GM19240 (cell line): ENCODE results near the gene CHTOP.
A peak's percentile ranks its signal among the peaks of the same experiment; 100 is the strongest.
"Not testable (repeated sequence)": the region's sequence is repeated elsewhere in the genome, so short reads cannot be mapped to it uniquely, and the experiment has no call there.

ENCODE experiments used
- DNase-seq: peaks from one replicate; pipeline ENCODE4 v3.0.0; 2011; ENCODE audit warnings: low spot score; ENCODE audit not compliant: insufficient read length

Gene CHTOP

GRCh38 chr1:153633754-153634665, at the start of gene CHTOP:
TSS of gene CHTOP (plus strand) at chr1:153634066. CDS start at chr1:153636589, 2,523 bp downstream.
- DNase-seq, result peak; percentile 95

GRCh38 chr1:153585006-153585405, 48.9 kb upstream of the CHTOP start:
- no peak for DNase-seq

- DNase-seq, result no peak
Measured at GRCh38 chr1:153586347-153586746, 47.5 kb upstream of the CHTOP start.

- no peak for DNase-seq
Measured at GRCh38 chr1:153587314-153587713, 46.6 kb upstream of the CHTOP start.

GRCh38 chr1:153588033-153588432, 45.8 kb upstream of the CHTOP start:
- not testable (repeated sequence) for DNase-seq

GRCh38 chr1:153588482-153588881, 45.4 kb upstream of the CHTOP start:
- DNase-seq, result no peak

GRCh38 chr1:153592748-153593147, 41.1 kb upstream of the CHTOP start:
- DNase-seq, result no peak

GRCh38 chr1:153597206-153597605, 36.7 kb upstream of the CHTOP start:
- DNase-seq, result no peak

GRCh38 chr1:153598309-153599172, 35.3 kb upstream of the CHTOP start:
- DNase-seq, result peak; percentile 84

- DNase-seq, result no peak
Measured at GRCh38 chr1:153599847-153600246, 34.0 kb upstream of the CHTOP start.

- DNase-seq, result no peak
Measured at GRCh38 chr1:153602749-153603148, 31.1 kb upstream of the CHTOP start.

GRCh38 chr1:153606194-153606593, 27.7 kb upstream of the CHTOP start:
- no peak for DNase-seq

- DNase-seq, result no peak
Measured at GRCh38 chr1:153607381-153607780, 26.5 kb upstream of the CHTOP start.

GRCh38 chr1:153608089-153608682, 25.7 kb upstream of the CHTOP start:
- no peak for DNase-seq

GRCh38 chr1:153608742-153609584, 24.9 kb upstream of the CHTOP start:
- no peak for DNase-seq

- no peak for DNase-seq
Measured at GRCh38 chr1:153609585-153609907, 24.3 kb upstream of the CHTOP start.

GRCh38 chr1:153610334-153610733, 23.5 kb upstream of the CHTOP start:
- DNase-seq, result no peak

- DNase-seq, result no peak
Measured at GRCh38 chr1:153610811-153611301, 23.0 kb upstream of the CHTOP start.

GRCh38 chr1:153611356-153611755, 22.5 kb upstream of the CHTOP start:
- no peak for DNase-seq

- DNase-seq, result no peak
Measured at GRCh38 chr1:153612111-153612754, 21.6 kb upstream of the CHTOP start.
